ELF-1 (cell line): ENCODE results near the gene RAD51B.

Source experiments
- DNase-seq: peaks from one replicate; pipeline ENCODE4 v3.0.0-alpha.2; 2016; ENCODE audit warnings: low read depth, low spot score

The RAD51B gene

GRCh38 chr14:68463299-68463698 lies 643.7 kb downstream of the RAD51B start:
- no peak for DNase-seq

GRCh38 chr14:68463705-68464374 lies 644.3 kb downstream of the RAD51B start:
- DNase-seq: no peak

DNA sequence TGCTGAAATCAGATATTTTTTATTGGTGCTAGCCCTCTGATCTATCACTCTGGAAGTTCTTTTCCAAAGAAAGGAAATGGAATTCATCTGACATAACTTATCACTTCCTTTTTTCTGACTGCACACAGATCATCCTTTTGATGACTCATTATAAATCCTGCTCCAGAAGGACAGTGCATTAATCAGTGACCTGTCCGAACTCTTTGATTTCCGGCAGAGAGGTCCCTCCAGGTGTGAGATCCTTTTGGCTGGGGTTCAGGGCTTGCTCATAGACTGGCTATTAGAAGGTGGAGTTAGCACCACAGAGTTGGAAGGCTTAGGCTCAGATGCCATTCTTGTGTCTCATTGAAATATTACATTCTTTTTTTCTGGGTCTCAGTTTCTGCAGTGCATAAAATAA lies 645.1 kb downstream of the RAD51B start:
- no peak for DNase-seq

GRCh38 chr14:68466491-68466977 lies 647.0 kb downstream of the RAD51B start:
- no peak for DNase-seq

DNA sequence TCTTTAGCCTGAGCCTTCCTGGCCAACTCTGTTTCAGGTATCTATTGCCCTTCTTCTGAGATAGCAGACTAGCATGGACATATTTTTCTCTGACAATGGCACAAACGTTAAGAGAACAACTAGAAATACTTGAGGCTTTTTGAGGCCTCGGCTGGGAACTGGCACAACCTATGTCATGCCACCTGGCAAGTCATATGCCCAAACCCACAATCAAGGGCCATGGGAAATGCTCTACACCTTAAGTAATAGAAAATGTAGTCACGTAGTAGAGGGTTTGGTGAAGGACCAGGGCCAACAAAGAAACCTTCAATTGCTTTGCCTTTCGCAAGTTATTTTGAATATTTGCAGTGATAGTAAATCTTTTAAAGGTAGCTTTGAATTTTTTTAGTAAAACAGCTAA lies 647.8 kb downstream of the RAD51B start:
- DNase-seq: no peak

GRCh38 chr14:68468437-68469207 lies 649.0 kb downstream of the RAD51B start:
- DNase-seq: no peak

GRCh38 chr14:68469208-68469713 lies 649.7 kb downstream of the RAD51B start:
- no peak for DNase-seq

DNA sequence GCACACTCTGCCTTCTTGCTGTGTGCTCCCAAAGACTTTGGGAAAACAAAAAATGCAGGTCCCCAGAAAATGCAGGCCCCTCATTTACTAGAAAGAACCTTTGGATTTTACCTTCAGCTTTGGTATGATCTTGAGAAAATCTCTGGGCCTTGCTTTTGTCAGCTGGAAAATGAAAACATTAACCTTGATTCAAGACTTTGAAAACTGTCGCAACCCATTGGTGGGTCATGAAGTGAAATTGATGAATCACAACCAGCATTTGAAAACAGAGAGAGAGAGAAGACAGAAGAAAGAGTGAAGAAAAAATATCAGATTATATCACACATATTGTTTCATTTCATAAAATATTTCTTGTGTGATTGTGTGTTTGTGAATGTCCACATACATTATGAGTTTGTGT lies 650.8 kb downstream of the RAD51B start:
- DNase-seq: no peak

GRCh38 chr14:68471029-68471963 lies 651.7 kb downstream of the RAD51B start:
- peak; percentile 68 for DNase-seq

GRCh38 chr14:68471964-68472508 lies 652.5 kb downstream of the RAD51B start:
- no peak for DNase-seq

DNA sequence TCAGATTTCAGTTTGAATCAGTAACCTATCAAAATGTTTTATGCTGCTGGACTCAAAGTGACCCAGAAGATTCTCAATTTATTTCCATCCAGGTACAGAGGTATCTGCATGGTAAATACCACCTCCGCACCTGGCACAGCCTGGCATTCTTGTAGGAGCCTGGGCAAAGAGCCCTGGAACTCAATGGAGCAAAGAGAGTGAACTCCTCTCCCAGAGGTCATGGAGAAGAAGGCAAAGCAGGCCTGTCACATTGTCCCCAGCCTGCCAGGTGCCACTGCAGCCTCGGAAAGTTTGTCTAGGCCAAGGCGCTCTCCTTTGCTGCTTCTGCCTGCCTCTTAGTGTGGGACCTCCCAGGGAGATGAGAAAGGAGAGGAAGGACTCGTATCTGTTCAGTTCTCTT lies 653.5 kb downstream of the RAD51B start:
- DNase-seq: no peak

DNA sequence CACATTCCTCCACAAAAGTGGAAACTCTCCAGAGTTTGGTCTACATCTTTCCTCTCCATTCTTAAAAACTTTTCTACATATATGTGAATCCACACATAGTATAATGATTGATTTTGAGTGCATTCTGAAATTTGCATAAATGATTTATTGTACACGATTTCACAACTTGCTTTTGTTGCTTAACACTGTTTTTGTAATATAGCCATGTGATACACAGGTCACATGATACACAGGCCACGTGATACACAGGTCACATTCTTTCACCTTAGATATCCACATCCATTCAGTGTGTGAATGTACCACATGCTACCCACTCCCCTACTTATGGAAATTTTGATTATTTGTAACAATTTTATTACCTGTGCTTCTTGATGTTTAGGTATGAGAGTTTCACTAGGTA lies 654.2 kb downstream of the RAD51B start:
- no peak for DNase-seq

- DNase-seq: no peak
Measured at GRCh38 chr14:68474741-68475140, 655.2 kb downstream of the RAD51B start.

DNA sequence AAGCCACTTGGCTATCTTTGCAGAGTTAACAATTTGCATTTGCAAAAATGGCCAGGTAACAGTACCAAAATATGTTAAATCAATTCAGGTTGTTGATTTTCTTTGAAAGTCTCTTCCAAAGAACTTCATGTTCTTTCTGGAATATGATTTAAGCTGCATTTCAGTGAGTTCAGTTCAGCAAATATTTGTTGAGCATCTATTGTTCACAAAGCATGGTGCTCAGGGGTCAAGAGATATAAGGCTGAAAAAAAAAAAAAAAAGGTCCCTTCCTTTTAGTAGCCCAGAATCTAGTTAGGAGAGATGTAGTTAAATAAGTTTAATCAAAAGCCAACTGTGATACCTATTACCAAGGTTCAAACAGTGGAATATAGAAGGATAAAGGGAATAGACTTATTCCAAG lies 656.2 kb downstream of the RAD51B start:
- DNase-seq: no peak

DNA sequence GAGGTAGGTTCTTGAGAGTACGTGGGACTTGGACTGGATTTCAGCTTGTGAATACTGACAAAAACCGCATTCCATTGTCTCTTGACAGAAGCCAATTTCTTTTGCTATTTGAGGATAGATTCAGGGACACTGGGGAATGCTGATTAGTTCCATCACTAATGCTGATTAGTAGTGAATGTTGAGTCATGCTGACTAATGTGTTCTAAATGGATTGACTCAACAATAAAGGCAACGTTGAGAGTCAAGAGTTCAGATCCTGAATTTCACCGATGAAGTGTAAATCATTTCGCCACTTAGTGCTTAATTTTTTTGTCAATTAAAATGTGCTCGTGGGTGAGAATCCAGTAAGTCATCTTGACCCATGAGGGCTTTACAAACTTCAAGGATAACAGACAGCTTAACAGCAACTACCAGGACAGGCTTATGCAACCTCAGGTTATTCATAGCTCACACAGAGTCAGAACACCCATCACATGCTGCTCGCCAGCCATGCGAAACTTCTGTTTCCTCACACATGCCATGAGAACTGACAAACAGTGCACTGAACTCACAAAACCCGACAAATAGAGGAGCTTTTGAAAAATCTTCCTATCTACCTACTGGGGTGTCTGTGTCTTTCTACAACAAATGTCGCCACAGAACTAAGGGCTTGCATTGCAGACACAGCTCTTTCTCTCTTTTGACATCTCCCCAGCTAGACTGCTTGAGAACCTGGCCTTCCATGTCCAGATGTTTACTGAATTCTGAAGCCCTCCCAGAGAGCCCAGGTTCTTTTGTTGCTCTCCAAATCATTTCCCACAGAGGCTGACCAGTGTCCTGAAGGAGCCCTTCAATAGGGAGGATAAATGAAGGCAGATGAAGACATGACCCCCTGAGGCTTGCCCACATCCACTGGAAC lies 656.9 kb downstream of the RAD51B start:
- peak; percentile 43 for DNase-seq

GRCh38 chr14:68477110-68477455 lies 657.5 kb downstream of the RAD51B start:
- no peak for DNase-seq

- DNase-seq: no peak
Measured at GRCh38 chr14:68477461-68478085, 658.0 kb downstream of the RAD51B start.

GRCh38 chr14:68479247-68479646 lies 659.7 kb downstream of the RAD51B start:
- DNase-seq: peak; percentile 56

DNA sequence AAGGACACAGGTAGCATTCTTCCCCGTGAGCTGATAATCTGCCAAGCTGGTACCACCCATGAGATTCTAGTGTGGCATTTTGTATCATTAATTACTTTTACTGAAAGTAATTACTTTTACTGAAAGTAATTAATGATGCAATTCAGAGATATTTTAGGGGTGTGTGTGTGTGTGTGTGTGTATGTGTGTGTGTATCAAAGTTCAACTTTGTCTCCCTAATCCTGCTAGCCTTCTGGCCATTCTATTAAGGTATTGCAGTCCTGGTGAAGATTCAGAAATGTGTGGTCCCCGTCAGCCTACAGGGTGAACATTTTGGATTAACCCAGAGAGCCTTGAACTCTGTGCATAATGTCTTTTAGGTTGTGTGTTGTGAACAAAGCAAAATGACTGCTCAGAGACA lies 662.4 kb downstream of the RAD51B start:
- DNase-seq: no peak

- DNase-seq: no peak
Measured at GRCh38 chr14:68482772-68483395, 663.3 kb downstream of the RAD51B start.
